ENCODE measurements around the gene OR5K1.

The OR5K1 gene

GRCh38 chr3:98518816-98519215 lies 55.8 kb downstream of the OR5K1 start:
- DNase-seq, result no peak

DNA sequence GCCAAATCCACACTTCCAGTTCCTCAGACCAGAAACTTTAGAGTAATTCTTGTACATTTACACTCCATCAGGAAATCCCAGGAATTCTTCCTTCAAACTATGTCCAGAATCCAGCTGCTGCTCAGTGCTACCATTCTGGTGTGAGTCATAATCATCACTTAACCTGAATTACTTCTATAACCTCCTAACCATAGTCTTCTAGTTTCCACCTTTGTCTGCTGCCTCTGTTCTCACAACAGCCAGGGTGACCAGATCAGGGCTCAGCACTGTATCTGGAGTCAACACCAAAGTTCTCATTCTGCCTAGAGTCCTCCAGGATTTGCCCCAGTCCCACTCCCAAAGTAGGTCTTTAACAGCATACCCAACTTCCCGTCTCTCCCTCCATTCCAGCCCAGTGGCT lies 56.4 kb downstream of the OR5K1 start:
- no peak for DNase-seq

- peak; percentile 15 to 46 for DNase-seq
Measured at GRCh38 chr3:98521897-98522543, 59.0 kb downstream of the OR5K1 start.
